C4-2B (cell line): Measurements from ENCODE around the gene PIK3R2.
"Not testable (repeated sequence)": the region's sequence is repeated elsewhere in the genome, so short reads cannot be mapped to it uniquely, and the experiment has no call there.

ENCODE experiments used
- H3K27ac ChIP-seq: fragments of 450-650 bp; 2 replicates; pipeline ENCODE4 v1.5.1; 2017
- ZFX ChIP-seq: fragments of 450-650 bp; IDR thresholded peaks from 2 replicates; pipeline ENCODE4 v1.6.1; 2017
- TF ChIP-seq, protein P1 (sequence below): fragments of 450-650 bp; conservative IDR thresholded peaks from 2 replicates; pipeline ENCODE4 v1.5.1; 2017; ENCODE audit warnings: mild to moderate bottlenecking

PIK3R2 gene

DNA sequence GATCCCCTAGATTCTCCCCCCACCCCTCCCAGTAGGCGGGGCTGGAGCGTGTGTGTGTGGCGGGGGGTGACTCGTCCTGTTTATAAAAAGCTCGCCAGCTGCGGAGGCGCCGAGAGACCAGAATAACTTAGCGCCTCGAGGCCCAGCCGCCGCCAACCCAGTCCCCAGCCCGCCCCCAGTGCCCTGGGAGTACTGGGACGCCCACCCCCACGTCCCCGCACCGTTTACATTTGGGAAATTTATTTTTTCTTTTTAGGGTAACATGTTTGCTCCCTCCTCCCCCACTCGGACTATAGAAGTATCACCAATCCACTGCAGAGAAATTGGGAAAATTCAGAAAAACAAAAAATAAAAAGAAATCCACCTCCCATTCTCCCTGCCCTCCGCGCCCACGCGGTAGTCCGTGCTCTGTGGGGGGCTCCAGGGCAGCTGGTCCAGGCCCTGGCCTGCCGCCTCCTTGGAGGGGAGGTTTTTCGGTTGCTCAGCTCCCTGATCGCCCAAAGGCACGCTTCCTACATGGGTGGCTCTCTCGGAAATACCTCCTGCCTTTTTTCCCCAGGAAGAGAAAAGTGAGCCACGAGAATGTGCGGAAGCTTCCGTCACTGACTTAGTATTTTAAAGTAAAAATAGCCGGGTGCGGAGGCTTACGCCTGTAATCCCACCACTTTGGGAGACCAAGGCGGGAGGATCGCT is 52.4 kb downstream of the PIK3R2 start:
- TF ChIP-seq, protein P1, sequence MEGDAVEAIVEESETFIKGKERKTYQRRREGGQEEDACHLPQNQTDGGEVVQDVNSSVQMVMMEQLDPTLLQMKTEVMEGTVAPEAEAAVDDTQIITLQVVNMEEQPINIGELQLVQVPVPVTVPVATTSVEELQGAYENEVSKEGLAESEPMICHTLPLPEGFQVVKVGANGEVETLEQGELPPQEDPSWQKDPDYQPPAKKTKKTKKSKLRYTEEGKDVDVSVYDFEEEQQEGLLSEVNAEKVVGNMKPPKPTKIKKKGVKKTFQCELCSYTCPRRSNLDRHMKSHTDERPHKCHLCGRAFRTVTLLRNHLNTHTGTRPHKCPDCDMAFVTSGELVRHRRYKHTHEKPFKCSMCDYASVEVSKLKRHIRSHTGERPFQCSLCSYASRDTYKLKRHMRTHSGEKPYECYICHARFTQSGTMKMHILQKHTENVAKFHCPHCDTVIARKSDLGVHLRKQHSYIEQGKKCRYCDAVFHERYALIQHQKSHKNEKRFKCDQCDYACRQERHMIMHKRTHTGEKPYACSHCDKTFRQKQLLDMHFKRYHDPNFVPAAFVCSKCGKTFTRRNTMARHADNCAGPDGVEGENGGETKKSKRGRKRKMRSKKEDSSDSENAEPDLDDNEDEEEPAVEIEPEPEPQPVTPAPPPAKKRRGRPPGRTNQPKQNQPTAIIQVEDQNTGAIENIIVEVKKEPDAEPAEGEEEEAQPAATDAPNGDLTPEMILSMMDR = no peak
- TF ChIP-seq ZFX = no peak
- H3K27ac ChIP-seq = peak overlapping the region; percentile 55

DNA sequence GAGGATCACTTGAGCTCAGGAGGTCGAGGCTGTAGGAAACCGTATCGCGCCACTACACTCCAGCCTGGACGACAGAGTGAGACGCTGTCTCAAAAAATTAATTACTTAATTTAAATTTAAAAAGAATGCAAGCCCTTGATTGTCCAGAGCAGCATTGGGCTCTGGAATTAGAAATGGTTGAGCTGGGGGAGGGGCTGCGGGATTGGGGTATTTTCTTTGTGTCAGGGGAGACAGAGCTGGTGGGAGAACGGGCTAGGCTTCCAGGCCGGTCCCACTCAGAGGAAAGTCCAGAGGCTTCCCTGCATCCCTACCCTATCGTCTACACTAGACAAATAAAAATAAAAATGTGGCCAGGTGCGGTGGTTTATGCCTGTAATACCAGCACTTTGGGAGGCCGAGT is 53.1 kb downstream of the PIK3R2 start:
- no peak overlapping the region for H3K27ac ChIP-seq
- TF ChIP-seq, protein P1 = no peak
- no peak for TF ChIP-seq ZFX

DNA sequence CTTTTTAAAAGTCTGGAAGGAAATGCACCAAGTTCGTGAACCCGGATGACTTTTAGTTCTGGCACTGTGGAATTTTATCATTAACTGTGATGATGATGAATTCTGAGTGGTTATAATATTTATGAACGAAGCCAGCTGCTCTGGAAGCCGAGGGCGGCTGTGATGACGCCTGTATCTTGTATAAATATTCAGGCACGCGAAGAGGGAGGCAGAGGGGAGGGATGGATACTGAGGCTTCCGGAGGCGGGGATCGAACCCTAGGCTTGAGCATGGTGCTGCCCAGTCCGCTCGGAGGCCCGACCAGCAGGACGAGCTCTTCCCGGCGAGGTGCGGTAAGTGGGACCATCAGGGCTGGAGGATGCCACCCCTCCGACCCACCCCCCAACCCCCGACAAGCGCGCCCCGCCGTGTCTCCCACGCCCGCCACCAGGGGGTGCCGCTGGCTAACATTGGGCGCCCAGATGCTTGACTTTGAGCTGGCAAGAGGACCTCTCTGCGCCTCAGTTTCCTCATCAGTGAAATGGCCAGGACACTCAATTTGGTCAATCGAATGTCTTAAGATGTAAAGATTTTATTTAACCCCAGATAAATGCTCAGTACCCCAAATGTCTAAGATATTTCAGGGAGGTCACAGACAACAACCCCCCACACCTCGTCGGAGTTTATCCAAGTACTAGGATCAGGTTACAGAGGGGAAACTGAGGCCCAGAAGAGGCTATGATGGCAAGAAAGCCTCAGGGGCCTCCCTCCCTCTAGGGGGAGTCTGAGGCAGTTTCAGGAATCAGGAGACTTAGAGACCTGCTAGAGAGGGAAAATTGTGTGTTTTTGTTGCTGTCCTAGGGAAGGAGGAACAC is 55.4 kb downstream of the PIK3R2 start:
- TF ChIP-seq, protein P1 = peak; percentile 90
- no peak for TF ChIP-seq ZFX

DNA sequence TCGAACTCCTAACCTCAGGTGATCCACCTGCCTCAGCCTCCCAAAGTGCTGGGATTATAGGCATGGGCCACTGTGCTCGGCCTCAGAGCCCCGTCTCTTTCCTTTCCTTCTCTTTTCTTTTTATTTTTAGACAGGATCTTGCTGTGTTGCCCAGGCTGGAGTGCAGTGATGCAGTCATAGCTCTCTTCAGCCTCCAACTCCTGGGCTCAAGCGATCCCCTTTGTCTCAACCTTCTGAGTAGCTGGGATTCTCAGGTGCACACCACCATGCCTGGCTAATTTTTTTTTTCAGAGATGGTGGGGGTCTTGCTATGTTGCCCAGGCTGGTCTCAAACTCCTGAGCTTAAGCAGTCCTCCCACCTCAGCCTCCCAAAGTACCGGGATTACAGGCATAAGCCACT is 56.9 kb downstream of the PIK3R2 start:
- not testable (repeated sequence) for H3K27ac ChIP-seq

More for the DNA sequence above, 55.4 kb downstream of the PIK3R2 start:
- H3K27ac ChIP-seq = no peak overlapping the region

DNA sequence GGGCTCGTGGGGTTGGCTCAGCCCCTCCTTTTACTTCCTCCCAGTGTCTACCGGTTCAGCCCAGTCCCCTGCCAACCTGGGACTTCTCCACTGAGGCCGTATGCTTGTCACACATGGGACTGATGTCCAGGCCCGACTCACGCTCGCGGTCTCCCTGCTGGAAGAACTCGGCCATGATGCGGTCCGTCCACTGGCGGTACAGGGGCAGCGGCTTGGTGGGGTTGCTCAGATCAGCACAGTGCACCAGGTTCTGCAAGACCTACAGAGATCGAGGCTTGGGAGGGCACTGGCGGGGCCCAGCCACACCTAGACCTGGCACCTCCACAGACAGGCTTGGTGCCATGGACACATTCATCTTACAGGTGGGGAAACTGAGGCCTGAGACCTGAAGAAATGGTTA is 58.7 kb downstream of the PIK3R2 start:
- H3K27ac ChIP-seq = no peak overlapping the region
- TF ChIP-seq, protein P1 = no peak
- no peak for TF ChIP-seq ZFX

DNA sequence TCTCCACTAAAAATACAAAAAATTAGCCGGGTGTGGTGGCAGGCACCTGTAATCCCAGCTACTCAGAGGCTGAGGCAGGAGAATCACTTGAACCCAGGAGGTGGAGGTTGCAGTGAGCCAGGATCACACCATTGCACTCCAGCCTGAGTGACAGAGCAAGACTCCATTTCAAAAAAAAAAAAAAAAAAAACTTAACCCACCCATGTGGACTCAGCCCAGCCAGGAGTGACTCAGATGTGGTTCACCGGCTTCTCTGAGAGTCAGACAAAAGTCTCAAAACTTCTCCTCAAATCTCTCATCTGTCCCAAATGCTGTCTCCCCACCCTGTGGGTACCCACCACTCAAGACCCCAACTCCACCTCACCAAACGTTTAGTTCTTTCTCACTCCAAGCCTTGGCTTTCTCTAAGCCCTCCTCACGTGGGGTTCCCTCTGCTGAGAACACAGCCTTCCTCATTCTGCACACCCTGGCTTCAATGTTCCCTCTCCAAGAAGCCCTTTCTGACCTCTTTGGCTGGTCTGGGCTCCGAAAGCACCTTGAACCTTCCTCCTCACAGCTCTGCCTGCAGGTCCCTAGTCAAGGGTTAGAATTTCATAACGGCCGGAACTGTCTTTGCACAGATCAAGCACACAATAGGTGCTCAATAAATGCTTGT is 61.9 kb downstream of the PIK3R2 start:
- H3K27ac ChIP-seq = no peak overlapping the region
- TF ChIP-seq, protein P1 = no peak
- no peak for TF ChIP-seq ZFX

DNA sequence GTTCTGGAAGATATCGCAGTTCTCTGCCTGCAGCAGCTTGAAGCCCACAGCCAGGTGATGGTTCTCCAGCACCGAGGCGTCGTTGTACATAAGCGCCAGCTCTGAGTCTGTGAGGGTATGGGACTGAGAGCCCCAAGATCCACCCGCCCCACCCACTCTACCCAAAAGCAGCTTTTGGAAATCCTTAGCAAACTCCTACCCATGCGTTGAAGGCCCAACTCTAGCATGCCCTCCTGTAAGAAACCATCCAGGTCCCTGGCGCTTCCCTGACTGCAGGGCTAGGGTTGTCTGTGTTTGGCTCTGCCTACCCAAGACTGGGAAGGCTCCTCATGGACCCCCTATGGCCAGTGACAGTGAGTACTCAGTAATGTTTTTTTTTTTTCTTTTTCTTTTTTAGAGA is 63.8 kb downstream of the PIK3R2 start:
- TF ChIP-seq, protein P1 = no peak
- TF ChIP-seq ZFX = no peak
- H3K27ac ChIP-seq = no peak overlapping the region
